ENCODE measurements around the gene PAQR6. TPM values are rescaled to one million over a fixed set of nuclear protein-coding genes. Genes with fewer than 3 reads are reported as not detected.
"Not testable (repeated sequence)": the region's sequence is repeated elsewhere in the genome, so short reads cannot be mapped to it uniquely, and the experiment has no call there.

PAQR6 gene
- total RNA-seq, 4 donors from 2014 or later: 2.0 to 8.4 (median 4.6) TPM

DNA sequence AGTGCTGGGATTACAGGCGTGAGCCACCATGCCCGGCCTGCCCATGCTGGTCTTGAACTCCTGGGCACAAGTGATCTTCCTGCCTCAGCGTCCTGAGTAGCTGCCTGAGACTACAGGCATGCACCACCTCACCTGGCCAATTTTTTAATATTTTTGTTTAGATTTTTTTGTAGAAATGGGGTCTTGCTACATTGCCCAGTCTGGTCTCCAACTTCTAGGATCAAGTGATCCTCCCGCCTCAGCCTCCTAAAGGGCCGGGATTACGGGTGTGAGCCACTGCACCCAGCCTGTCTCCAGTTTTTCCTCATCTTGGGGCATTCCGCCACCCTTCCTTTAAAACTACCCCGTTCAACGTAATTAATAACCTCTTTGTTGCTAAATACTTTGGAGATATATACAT is 27.6 kb downstream of the PAQR6 start:
- intact Hi-C loops (cut with DNase I; ENCODE audit: low total_unique reads): loop anchor here (5.0 kb wide), 2 partner anchors 73 to 128 kb away; no protein-coding TSS in a partner anchor
- WGBS, 2 donors: 92 to 95% methylated on average over 9 of the region's 9 CpGs
- TF ChIP-seq, protein P1, sequence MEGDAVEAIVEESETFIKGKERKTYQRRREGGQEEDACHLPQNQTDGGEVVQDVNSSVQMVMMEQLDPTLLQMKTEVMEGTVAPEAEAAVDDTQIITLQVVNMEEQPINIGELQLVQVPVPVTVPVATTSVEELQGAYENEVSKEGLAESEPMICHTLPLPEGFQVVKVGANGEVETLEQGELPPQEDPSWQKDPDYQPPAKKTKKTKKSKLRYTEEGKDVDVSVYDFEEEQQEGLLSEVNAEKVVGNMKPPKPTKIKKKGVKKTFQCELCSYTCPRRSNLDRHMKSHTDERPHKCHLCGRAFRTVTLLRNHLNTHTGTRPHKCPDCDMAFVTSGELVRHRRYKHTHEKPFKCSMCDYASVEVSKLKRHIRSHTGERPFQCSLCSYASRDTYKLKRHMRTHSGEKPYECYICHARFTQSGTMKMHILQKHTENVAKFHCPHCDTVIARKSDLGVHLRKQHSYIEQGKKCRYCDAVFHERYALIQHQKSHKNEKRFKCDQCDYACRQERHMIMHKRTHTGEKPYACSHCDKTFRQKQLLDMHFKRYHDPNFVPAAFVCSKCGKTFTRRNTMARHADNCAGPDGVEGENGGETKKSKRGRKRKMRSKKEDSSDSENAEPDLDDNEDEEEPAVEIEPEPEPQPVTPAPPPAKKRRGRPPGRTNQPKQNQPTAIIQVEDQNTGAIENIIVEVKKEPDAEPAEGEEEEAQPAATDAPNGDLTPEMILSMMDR (IDR thresholded peaks at IDR 0.05): no peak
- no peak for TF ChIP-seq POLR2A (IDR thresholded peaks at IDR 0.05)
- no peak for DNase-seq (ENCODE audit: low spot score in 2 of 2)
- H3K4me3 ChIP-seq (ENCODE audit: low read depth, poor library complexity, severe bottlenecking): no peak overlapping the region

DNA sequence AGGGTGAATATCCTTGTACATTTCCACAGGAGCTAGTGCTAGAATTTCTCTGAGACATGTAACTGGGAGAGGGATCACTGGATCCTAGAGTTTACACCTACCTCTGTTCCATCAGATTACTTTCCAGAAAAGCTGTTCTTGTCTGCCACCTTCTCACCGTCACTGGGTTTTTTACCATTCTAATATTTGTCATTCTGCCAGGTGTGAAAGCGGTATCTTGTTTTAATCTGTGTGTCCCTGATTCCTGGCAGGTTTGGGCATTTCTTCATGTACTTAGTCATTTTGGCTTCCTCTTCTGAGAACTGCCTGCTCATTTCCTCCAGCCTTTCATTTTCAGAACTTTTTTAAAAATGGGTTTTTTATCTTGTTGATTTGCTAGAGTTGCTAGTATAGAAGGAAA is 30.0 kb downstream of the PAQR6 start:
- 9 to 22% methylated on average over 2 of the region's 2 CpGs for WGBS, 2 donors
- intact Hi-C loops (cut with DNase I; ENCODE audit: low total_unique reads): no loop called here
- no peak for DNase-seq (ENCODE audit: low spot score in 2 of 2)
- no peak overlapping the region for H3K4me3 ChIP-seq (ENCODE audit: low read depth, poor library complexity, severe bottlenecking)
- TF ChIP-seq POLR2A (IDR thresholded peaks at IDR 0.05): no peak
- TF ChIP-seq, protein P1 (IDR thresholded peaks at IDR 0.05): no peak

DNA sequence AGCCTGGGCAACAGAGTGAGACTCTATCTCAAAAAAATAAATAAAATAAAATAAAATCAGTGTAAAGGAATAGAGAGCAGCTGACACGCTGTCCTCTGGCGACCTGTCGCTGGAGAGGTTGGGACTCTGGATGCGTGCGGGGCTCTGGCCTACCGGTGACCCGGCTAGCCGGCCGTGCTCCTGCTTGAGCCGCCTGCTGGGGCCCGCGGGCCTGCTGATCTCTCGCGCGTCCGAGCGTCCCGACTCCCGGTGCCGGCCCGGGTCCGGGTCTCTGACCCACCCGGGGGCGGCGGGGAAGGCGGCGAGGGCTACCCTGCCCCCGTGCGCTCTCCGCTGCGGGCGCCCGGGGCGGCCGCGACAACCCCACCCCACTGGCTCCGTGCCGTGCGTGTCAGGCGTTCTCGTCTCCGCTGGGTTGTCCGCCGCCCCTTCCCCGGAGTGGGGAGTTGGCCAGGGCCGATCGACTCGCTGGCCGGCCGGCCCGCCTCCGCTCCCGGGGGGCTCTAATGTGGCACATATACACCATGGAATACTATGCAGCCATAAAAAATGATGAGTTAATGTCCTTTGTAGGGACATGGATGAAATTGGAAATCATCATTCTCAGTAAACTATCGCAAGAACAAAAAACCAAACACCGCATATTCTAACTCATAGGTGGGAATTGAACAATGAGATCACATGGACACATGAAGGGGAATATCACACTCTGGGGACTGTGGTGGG is 31.3 kb downstream of the PAQR6 start:
- 96 to 98% methylated on average over 55 of the region's 55 CpGs for WGBS, 2 donors
- intact Hi-C loops (cut with DNase I; ENCODE audit: low total_unique reads); DNase-seq (ENCODE audit: low spot score in 2 of 2); H3K4me3 ChIP-seq (ENCODE audit: low read depth, poor library complexity, severe bottlenecking): not testable (repeated sequence)

DNA sequence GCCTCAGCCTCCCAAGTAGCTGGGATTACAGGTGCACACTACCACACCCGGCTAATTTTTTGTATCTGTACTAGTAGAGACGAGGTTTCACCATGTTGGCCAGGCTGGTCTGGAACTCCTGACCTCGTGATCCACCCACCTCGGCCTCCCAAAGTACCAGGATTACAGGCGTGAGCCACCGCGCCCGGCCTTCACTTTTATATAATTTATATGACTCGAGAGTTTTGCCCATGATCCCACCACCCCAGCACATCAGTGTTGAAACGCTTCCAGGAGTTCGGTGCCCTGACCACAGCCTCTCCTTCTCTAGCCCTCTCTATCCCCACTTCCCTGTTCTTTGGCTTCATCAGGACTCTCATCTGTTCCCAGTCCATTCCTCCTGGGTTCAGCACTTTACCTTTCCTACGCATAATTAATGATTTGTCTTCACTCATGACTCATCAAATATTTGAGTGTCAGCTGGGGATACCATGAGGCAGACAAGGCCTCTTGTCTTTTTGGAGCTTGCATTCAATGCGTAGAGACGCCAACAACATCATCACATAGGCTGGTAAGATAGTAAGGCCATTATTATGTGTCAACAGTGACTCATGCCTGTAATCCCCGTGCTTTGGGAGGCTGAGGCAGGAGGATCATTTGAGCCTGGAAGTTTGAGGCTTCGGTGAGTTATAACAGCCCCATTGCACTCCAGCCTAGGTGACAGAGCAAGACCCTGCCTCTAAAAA is 33.7 kb downstream of the PAQR6 start:
- DNase-seq (ENCODE audit: low spot score in 2 of 2): no peak
- 69 to 70% methylated on average over 16 of the region's 16 CpGs for WGBS, 2 donors
- intact Hi-C loops (cut with DNase I; ENCODE audit: low total_unique reads): no loop called here
- TF ChIP-seq, protein P1 (IDR thresholded peaks at IDR 0.05): no peak
- TF ChIP-seq POLR2A (IDR thresholded peaks at IDR 0.05): no peak
- H3K4me3 ChIP-seq (ENCODE audit: low read depth, poor library complexity, severe bottlenecking): no peak overlapping the region

DNA sequence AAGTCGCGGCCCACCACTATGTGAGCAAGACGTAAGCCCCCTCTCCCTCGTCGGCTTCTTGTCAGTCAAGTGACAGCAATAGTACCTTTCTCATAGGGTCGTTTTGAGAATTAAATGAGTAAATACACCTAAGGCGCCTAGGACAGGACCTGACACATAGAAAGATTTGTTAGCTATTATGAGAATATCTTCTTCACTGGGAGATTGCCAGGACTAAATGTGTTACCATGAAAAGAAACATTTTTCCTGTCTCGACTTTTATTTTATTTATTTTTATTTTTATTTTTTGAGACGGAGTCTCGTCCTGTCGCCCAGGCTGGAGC is 34.3 kb downstream of the PAQR6 start:
- no peak for DNase-seq (ENCODE audit: low spot score in 2 of 2)
- TF ChIP-seq, protein P1 (IDR thresholded peaks at IDR 0.05): no peak
- no peak for TF ChIP-seq POLR2A (IDR thresholded peaks at IDR 0.05)
- WGBS, 2 donors: 6 to 8% methylated on average over 11 of the region's 11 CpGs
- intact Hi-C loops (cut with DNase I; ENCODE audit: low total_unique reads): no loop called here
- H3K4me3 ChIP-seq (ENCODE audit: low read depth, poor library complexity, severe bottlenecking): peak overlapping the region; percentile 41

DNA sequence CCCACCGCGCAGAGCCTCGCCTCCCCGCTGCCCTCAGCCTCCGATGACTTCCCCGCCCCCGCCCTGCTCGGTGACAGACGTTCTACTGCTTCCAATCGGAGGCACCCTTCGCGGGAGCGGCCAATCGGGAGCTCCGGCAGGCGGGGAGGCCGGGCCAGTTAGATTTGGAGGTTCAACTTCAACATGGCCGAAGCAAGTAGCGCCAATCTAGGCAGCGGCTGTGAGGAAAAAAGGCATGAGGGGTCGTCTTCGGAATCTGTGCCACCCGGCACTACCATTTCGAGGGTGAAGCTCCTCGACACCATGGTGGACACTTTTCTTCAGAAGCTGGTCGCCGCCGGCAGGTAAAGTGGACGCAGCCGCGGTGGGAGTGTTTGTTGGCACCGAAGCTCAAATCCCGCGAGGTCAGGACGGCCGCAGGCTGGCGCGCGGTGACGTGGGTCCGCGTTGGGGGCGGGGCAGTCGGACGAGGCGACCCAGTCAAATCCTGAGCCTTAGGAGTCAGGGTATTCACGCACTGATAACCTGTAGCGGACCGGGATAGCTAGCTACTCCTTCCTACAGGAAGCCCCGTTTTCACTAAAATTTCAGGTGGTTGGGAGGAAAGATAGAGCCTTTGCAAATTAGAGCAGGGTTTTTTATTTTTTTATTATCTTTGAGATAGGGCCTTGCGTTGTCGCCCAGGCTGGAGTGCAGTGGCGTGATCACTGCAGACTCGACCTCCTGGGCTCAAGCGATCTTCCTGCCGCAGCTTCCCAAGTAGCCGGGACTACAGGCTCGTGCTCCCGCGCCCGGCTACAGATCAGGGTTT is 34.8 kb downstream of the PAQR6 start, which contains the start of gene PMF1:
Gene PMF1, plus strand, starts transcription at position 175 of the 811 bp plus-strand sequence. Its CDS starts 9 bp downstream, at position 184.
- intact Hi-C loops (cut with DNase I; ENCODE audit: low total_unique reads): no loop called here
- peak; percentile 97 to 100 for DNase-seq (ENCODE audit: low spot score in 2 of 2)
- WGBS, 2 donors: 0 to 1% methylated on average over 55 to 61 of the region's 61 CpGs
- peak within 1 kb of the TSS; percentile 41 for H3K4me3 ChIP-seq (ENCODE audit: low read depth, poor library complexity, severe bottlenecking)
- no peak for TF ChIP-seq POLR2A (IDR thresholded peaks at IDR 0.05)
- TF ChIP-seq, protein P1 (IDR thresholded peaks at IDR 0.05): no peak

Data from lower leg skin (tissue), 4 donors.